ENCODE results near the gene DNLZ.
"Not testable (repeated sequence)": the region's sequence is repeated elsewhere in the genome, so short reads cannot be mapped to it uniquely, and the experiment has no call there.

DNLZ gene

DNA sequence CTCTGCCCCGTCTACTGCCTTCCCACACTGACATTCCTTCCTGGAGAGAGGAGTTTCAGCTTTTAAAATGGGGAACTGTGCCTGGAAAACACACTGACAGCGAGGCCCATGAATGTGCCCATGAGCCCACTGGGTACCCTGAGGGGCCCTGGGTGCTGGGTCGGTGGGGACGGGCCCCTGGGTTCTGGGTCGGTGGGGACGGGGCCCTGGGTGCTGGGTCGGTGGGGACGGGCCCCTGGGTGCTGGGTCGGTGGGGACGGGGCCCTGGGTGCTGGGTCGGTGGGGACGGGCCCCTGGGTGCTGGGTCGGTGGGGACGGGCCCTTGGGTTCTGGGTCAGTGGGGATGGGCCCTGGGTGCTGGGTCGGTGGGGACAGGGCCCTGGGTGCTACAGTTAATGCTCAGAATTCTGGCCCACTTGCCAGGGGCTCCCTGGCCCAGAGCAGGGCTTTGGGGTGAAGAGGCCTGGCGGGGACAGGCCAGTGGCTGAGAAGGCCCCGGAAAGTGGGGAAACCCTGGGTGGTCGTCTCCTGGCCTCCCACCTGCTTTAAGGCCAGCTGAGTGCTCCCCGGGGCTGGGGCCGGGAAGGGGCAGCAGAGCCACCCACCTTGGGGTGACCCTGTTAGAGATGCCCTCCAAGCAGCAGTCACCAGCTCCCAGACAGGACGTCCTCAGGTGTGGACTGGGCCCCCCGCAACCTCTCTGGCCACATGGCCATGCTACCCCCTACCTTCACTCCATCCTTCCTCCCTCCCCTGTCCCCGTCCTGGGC, 33.7 kb downstream of the DNLZ start:
- no peak for DNase-seq

DNA sequence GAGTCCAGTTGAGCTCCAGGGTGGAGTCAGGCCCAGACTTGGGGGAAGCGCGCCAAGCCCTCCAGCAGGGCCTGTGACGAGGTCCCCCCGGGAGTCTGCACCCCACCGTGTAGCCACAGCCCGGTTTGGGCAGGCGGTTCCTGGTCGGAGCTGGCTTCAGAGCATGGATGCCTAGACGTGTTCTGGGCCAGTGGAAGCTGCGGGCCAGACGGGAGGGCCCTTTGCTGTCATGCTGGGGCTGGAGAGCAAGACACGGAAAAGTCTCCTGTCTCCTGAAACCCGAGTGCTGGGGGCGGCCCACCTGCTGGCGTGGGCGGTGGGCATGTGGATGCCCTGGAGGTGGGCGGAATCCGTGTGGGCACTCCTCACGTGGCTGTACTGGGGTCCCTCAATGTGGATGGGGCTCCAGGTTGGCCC, 34.3 kb downstream of the DNLZ start:
- no peak for DNase-seq

DNA sequence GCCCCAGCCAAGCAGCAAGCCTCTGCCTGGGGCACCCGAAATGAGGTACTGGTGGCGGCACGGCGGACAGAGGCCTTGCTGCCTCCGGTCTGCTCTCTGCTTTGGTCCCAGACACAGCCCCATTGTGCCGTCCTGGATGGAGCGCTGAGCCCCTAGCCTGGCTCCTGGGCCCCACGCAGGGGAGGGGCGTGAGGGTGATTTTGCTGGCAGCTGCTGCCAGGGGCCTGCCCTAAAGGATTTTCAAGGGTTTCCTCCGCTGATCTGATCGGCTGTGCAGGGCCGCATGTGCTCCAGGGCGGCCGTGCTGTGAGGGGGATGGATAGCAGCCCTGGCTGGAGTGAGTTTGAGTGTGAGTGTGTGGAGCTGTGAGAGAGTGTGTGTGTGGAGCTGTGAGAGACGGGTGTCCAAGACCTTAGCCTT, 34.9 kb downstream of the DNLZ start:
- DNase-seq = no peak

DNA sequence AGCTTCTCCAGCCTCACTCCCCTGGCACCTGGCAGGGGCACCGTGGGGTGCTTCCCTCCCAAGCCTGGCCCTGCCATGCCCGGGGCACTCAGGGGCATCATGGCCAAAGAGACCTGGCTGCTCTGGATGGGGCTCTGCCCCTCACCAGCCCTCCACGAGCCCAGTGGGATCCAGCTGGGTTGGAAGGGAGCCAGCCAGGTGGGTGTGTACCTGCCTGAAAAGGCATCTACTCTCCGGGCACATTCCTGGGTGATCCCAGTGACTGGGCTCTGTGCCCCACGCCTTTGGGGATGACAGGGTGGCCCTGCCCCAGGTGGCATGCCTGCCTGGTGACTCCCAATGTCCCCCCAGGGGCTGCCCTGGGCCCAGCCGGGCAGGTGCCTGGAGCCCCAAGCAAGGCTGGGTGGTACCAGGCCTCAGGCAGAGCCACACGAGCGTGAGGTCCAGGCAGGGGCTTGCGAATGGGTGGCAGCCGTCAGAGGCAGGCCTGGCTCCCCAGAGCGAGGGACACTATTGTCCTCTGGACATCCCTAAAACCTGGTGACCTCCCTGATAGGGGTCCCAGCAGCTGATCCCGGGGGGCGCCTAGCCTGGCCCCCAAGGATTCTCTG, 35.4 kb downstream of the DNLZ start:
- no peak for DNase-seq

DNA sequence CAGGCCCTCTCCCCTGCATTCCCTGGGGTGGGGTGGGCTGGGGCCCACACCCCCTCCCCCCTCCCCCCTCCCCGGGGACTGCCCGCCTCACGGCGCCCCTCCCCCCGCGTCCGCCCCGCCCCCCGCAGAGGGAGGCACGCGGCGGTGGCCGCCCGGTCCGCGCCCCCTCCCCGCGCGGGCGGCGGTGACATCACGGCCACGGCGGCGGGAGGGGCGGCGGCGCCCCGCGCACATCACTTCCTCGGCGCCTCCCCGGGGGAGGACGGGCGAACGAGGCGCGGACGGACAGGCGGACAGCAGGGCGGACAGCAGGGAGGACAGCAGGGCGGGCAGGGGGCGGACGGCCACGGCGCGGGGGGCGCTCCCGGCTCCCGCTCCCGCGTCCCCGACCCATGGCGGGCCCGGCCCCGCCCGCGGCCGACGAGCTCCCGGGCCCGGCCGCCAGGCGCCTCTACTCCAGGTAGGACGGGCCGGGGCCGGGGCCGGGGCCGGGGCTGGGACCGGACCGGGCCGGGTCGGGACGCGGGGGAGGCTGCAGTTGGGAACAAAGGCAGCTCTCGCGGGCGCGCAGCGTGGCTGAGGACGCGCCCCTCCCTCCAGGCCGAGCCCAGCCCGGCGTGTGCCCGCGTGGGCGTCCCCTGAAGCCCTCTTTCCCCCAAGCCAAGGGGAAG, 36.1 kb downstream of the DNLZ start, which contains the start of gene GPSM1:
Gene GPSM1, plus strand, starts transcription at position 236 of the 671 bp plus-strand sequence. Its CDS starts 157 bp downstream, at position 393.
- DNase-seq = no peak

DNA sequence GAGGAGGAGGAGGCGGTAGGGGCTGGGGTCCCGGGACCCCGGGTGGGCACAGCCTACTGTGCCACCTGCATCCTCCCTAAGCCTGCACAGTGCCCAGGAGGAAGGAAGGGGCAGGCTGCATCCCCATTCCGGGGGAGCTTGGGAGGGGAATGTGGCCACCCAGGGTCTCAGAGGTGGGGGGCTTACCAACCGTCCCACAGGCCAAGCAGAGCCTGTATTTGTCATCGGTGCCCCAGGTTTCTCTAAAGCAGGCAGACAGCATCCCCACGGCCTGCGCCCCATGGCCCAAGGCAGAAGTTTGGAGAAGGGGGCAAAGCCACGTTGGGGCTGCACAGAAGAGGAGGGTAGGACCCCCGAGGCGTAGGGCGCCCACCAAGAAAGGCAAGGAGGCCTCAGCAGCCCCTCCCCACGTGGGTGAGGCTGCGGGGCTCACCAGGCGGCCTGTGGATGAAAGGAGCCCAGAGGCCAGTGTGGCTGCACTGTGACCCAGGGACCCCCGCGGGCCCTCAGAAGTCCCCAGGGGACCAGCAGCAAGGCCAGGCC, 36.7 kb downstream of the DNLZ start:
- no peak for DNase-seq

DNA sequence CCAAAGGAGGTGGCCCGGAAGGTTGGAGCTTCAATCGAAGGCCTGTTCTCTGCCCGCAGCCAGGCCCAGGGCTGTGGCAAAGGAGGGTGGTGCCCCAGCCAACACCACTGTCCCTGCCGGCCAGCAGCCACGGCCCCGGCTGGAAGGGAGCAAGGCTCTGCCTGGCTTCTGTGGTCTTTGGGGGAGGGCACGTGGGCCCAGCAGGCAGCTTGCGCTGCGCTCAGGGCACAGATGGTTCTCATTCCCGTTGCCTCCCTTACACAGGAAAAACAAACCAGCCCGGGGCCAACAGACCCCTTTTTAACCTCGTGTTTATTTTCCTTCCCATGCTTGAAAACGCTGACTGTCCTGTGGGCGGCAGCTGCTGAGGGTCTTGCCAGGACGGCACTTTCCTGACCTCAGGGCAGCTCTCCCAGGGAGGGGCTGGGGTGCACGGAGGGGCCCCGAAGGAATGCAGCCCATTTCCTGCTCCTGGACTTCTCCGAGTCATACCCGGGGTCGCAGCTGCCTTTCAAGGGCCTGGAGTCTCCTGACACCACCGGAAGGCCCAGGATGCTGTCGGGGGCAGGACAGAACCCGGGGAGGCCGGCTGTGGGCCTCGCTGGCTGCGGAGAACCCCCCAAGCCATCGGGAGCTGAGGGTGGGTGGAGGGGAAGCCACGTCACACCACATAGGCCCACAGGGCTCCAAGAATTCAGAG, 37.3 kb downstream of the DNLZ start:
- DNase-seq = no peak

DNA sequence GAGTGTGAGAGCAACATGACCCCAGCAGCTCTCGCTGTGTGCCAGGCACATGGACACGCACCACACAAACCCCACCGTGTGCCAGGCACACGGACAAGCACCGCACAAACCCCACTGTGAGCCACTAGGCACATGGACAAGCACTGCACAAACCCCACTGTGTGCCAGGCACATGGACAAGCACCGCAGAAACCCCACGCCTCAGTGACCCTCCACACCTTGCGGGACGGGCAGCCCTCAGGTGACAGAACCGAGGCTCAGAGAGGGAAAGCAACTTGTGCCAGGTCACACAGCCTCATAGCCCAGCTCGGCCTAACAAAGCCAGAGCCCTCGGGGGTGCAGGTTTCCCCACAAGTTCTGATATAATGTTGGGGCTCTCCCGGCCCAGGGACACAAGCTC, 38.2 kb downstream of the DNLZ start:
- no peak for DNase-seq

DNA sequence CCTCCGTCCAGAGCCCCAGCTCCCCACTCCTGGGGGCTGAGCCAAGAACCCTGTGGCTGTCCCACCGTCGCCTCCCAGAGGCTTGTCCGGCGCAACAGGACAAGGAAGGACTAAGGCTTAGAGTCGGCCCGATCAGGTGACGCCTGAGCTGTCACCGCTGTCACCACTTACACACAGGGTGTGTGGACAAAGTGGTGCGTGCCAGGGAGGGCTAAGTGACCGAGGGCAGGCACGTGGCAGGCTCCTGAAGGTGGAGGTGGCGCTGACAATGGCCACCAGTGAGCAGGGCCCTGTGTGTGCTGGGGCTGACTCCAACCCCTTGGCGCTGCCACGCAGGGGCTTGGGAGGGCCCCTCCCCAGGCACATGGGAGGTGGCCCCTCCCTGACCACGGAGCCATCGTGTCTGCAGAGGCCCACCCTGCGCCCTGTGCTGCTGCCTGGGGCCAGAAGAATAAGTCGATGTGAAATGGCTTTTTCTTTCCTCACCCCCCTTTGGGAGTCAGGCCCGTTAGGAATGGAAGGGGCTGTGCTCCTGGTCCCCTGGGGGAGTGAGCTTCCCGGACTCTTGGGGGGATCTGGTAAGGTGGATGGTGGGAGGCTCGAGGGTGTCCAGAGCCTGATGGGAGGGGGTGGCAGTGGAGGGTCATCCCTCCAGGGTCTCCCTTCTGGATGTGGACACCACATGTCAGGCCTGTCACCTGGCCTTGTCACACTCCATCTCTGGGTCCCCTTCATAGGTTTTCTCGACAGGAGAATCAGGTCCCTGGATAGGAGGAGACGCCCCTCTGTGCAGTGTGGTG, 38.8 kb downstream of the DNLZ start:
- no peak for DNase-seq

DNA sequence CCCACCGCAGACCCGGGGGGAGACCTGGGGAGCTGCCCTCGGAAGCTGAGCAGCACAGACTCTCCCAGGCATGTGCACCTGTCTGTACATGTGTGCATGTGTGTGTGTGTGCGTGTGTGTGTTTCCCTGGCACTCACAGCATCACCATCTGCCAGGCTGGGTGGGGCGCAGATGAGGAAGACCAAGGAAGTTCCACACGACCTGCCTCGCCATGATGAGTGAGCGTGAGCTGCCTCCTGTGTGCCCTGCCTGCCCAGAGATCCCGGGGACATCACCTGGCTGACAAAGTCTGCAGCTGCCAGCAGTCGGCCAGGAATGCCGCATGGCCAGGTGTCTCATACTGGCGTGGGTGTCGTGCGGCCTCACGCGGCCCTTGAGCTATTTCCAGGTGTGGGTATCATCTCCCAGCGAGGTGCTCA, 40.2 kb downstream of the DNLZ start:
- DNase-seq = no peak

DNA sequence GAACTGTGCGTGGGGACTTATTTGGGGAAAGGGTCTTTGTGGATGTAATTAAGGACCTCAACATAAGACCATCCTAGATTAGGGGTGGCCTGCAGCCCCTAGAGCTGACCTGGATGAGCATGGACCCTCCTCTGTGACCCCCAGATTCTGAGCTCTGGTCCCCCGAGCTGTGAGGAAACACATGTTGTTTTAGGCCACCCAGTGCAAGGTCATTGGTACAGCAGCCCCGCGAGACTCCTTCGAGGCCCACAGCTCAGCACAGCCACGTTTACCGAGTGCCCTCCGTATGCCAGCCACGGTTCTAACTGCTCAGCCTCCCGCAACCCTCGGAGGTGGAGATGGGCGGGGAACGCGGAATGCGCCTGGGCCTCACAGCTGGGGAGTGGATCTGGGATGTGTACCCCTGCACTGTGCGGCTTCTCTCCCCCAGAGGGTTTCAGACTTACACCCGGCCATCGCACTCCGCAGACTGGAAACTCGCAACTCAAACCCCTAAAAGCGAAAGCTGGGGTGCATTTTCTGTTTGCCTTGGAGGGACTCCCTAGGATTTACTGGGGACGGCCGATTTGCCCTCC, 40.7 kb downstream of the DNLZ start:
- DNase-seq = no peak

DNA sequence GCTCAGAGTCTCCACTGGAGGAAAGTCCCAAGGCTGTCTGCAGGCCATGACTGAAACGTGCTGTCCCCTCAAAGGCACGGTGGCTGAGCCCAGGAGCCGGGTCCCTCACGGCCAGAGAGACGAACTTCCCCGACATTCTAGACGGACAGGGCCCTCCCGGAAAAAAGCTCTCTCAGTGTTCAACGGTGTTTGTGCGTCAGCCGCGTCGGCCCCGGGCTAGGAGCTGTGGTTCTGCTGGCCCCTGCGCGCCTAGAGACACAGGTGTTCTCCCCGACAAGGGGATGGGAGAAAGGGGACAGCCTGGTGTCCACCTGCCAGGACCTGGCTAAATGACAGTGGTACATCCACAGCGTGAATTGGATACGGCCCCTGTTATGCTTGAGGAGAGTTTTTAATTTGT, 42.0 kb downstream of the DNLZ start:
- no peak for DNase-seq

DNA sequence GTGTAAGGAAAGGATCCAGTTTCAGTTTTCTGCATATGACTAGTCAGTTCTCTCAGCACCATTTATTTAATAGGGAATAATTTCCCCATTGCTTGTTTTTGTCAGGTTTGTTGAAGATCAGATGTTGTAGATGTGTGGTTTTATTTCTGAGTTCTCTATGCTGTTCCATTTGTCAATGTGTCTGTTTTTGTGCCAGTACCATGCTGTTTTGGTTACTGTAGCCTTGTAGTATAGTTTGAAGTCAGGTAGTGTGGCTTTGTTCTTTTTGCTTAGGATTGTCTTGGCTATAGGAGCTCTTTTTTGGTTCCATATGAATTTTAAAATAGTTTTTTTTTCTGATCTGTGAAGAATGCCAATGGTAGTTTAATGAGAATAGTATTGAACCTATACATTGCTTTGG, 42.6 kb downstream of the DNLZ start:
- not testable (repeated sequence) for DNase-seq

DNA sequence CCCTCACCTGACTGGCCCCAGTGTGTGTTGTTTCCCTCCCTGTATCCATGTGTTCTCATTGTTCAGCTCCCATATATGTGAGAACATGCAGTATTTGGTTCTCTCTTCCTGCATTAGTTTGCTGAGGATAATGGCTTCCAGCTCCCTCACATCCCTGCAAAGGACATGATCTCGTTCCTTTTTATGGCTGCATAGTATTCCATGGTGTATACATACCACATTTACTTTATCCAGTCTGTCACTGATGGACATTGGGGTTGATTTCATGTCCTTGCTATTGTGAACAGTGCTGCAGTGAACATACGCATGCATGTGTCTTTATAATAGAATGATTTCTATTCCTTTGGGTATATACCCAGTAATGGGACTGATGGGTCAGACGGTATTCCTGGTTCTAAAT, 43.6 kb downstream of the DNLZ start:
- DNase-seq = not testable (repeated sequence)

DNA sequence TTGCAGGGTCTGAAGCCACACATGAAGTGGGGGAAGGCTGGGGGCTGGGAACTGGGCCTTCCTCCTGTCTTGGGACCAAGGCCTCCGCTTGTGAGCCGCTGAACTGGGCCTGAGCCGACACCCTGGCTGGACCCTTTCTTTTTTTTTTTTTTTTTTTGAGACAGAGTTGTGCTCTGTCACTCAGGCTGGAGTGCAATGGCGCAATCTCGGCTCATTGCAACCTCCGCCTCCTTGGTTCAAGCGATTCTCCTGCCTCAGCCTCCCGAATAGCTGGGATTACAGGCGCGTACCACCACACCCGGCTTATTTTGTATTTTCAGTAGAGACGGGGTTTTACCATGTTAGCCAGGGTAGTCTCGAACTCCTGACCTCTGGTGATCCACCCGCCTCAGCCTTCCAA, 44.3 kb downstream of the DNLZ start:
- not testable (repeated sequence) for DNase-seq

DNA sequence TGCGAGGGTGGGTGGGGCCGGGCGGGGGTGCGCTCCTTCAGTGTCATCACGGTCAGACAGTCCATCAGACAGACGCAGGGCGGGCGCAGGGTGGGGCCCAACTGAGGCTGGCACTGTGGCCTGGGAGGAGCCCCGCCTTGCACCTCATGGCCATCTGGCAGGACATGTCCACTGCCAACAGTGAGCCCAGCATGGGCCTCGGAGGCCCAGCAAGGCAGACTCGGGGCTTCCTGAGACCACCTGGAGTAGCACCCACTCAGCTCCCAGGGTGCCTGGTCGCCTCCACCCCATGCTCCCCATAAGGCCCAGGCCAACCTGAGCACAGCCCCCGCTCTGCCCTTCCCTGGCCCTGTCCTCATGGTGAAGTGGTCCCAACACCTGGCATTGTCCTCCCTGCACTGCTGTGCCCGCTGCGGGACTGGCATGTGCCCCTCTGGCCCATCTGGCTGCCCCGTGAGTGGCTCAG, 44.7 kb downstream of the DNLZ start:
- no peak for DNase-seq

DNA sequence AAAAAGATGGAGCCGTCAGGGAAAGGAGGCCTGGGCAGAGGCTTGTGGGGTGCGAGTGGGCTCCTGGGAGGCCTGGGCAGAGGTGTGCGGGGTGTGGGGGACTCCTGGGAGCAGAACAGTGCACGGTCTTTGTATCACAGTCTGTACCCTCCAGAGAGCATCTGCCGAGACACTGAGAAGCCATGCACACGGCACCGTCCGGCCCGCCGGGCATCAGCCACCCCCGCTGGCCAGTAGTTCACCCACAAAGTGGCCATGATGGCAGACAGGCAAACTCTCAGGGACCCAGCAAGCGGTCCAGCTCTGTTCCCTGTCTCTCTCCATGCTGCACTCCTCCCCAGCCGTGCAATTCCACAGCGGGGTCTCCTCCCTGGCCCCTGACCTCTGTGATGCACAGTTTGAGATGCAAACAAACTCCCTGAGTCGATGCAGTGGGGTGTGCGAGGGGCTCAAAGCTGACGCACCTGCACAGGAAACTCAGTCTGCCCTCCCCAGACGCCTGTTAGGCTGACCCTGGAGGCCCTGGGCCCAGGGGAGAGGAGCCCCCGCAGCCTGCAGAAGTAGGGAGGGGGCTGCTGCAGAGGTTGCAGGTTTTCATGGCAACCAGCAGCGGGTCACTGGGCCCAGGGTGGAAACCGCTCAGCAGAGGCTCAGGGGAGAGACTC, 45.3 kb downstream of the DNLZ start:
- no peak for DNase-seq

DNA sequence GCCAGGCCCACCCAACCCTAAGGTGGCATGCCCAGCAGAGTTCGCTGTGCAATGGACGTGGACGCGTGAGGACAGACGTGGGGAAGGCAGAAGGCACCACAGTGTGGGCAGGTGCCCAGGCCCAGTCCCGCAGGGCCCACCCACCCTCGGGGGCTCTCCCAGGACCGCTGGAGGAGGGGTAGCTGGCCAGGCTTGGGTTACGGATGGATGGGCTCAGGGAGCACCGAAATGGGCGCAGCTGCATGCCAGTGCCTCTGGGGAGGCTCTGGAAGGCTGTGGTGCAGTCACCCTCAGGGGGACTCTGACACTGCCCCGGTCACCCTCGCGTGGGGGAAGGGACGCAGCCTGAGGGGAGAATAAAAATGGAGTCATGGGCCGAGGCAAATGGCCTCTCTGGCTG, 45.8 kb downstream of the DNLZ start:
- DNase-seq = no peak

DNA sequence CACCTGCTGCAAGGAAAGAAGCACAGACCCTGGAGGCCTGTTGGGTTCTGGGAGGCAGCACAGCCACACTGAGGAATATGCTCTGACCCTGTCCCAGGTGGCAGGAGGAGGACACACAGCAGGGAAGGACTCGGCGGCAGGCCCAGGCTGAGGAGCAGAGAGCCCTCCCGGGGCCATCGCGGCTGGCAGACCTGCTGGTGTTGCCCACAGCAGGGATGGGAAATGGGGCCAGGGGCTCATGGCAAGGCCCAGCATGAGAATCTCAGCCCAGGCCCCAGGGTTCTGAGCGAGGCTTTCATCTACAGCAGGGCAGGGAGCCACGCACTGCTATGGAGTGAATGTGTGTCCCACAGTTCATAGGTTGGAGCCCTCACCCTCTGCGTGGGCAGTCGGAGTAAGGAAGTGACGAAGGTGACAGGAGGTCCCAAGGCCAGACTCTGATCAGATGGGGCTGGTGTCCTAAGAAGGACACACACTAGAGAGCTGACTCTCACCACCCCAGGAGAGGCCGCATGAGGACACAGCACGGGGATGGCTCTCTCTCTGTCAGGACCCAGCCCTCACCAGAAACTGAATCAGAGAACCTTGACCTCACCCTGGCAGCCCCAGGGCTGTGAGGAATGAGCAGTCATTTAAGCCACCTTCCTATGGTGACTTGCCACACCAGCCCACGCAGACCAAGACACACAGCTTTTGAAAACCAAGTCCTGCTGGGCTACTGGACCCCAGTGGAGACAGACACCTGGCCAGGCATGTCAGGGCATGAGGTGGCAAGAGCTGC, 46.5 kb downstream of the DNLZ start:
- no peak for DNase-seq

DNA sequence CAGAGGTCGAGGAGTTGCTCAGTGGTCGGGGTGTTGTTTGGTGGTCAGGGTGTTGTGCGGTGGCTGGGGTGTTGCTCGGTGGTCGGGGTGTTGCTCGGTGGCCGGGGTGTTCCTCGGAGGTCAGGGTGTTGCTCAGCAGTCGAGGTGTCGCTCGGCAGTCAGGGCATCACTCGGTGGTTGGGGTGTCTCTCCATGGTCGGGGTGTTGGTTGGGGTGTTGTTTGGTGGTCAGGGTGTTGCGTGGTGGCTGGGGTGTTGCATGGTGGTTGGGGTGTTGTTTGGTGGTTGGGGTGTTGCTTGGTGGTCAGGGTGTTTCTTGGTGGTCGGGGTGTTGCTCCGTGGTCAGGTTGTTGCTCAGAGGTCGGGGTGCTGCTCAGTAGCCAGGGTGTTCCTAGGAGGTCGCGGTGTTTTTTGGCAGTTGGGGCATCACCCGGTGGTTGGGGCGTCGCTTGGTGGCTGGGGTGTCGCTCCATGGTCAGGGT, 47.2 kb downstream of the DNLZ start:
- no peak for DNase-seq

All from cortex of kidney (tissue), 1 donor.